ENCODE results near the gene KRTAP23-1.

KRTAP23-1 gene, protein sequence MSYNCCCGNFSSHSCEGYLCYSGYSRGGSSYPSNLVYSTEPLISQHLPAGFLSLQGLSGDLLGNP

DNA sequence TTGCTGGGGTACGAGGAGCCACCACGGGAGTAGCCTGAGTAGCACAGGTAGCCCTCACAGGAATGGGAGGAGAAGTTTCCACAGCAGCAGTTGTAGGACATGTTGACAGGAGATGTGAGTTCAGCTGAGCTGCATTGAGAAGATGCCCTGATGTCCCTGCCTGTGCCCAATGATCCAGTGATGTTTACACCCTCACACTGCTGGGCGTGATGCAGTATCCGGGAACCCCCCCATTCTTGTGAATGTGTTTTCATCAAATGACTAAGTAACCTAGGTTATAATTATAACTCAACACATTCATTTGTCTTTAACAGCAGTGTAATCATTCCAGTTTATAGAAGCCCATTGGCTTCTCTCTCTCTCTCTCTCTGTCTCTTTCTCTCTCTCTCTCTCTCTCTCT, at the start of gene KRTAP23-1:
Gene KRTAP23-1 (minus strand): TSS at position 101 of the 400 bp plus-strand sequence. CDS start 0 bp downstream, at position 101.
- no peak for DNase-seq

DNA sequence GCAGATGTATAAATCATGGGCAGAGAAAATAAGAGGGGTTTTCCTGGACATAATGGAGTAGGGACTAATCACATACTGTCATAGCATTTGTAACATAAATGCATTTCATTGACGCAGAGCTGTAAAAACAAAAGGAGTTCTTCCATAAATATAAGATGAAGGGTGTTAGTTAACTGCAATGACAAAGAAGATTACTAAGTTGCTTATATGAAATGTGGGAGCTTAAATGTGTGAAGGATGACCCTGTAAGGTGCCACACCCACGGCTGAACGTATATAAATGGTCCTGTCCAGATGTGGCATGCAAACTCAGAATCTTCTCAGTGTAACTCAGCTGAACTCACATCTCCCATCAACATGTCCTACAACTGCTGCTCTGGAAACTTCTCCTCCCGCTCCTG, 47.3 kb upstream of the KRTAP23-1 start, which contains the start of gene KRTAP13-1:
Gene KRTAP13-1 (plus strand): TSS at position 301 of the 400 bp plus-strand sequence. CDS start 56 bp downstream, at position 357.
- DNase-seq = no peak

DNA sequence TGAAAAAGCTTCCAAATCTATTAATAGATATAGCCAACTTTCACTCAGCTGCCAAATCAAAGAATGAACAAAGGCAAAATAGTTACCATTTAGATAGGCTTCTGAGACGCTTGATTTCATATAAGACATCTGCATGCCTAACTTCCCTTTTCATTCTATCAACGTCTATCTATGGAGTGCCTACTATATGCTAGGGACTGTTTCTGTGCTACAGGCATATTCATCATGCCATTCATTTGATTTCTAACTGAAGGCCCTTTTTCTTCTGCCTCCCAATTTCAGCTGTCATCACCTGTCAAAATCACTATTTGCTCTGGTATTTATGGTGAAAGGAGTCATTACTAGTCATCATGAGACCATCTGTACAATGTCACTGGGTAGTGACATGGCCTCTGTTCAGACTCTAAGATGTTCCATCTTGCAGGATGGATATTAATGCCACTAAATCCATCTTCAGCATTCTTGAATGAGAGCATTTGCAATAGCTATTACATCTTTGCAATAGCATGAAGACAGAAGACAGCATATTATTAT, 43.2 kb upstream of the KRTAP23-1 start:
- no peak for DNase-seq

DNA sequence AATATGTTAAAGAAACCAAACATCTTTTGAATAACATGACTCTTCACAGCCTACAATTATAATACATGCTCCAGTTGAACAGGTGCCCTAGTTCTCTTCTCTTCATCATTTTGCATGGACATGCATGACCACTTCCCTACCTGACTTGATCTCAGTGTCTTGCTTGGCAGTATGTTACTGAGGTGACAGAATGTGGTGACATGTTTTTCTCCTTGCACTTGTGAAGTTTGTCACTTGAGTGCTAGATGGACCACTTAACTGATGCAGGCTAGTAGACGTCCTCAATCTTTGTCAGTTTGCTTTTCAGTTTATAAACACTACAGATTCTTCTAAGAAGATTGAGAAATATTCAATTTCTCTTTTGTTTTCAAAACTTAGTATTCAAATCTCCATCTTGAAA, 33.8 kb upstream of the KRTAP23-1 start:
- no peak for DNase-seq

DNA sequence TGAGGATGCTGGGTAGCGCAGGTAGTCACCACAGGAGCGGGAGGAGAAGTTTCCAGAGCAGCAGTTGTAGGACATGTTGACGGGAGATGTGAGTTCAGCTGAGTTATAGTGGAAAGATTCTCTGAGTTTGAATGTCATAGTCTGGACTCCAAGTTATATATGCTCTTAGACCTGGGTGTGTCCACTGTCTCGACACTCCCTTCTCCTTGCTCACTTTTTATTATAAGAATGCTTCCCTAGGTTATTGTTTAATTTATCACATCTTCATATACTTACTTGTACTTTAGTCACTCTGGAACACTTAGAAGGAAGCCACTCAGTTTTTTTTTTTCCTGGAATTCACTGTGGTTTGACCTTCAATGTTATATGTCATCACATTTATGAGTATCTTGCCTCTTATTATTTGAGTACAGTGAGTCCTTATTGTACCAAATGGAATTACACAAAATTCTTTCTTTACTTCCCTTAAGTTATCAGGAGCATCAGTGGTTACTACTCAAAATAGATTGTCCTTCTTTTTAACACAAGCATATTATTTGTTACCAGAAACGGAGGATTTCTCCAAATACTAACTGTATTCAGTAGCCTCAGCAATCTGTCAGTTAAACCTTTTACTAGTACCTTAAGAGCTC, 23.8 kb upstream of the KRTAP23-1 start, which contains the start of gene KRTAP13-2:
Gene KRTAP13-2 (minus strand): TSS at position 133 of the 632 bp plus-strand sequence. CDS start 58 bp downstream, at position 75.
- DNase-seq = no peak

DNA sequence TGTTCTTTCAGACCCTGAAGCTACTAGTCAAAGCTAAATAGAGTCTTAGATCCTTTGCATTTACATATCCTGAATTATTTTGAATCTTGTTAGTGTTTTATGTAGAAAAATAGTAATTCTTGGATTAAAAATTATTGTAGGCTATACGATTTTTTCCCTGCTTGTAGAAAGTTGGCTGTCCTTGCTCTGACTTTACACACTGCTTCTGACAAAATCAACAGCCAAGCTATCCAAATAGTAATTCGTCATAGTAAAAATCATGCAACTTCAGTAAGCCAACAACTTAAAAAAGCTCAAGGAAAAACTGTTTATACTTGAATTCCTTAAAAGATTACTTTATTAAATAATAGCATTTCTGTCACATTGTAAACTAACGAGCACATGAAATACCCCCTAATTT, 7.5 kb upstream of the KRTAP23-1 start:
- DNase-seq = no peak

DNA sequence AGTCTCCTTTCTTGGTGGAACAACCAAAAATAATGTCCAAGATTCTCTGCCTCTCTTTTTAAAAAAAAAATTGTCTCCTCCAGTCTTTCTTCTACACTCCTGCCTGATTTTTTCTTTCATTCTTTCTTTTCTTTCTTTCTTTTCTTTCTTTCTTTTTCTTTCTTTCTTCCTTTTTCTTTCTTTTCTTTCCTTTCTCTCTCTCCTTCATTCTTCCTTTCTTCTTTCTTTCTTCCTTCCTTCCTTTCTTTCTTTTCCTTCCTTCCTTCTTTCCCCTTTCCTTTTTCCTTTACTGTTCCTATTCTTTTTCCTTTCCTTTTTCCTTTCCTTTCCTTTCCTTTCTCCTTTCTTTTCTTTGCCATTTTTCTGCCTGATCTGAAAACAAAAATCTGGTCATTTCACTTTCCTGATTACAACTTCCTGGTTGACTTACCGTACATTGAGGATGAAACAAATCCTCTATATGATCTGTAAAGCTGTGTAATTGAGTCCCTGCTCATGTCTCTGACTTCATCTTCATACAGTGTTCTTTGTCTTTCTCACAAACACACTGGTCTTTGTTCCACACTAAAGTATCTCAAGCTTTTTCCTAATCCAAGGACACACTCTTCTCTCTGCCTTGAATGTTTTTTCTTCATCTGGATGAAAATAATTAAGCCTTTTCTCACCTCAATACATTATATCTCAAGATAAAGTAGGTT, 6.1 kb upstream of the KRTAP23-1 start:
- no peak for DNase-seq

DNA sequence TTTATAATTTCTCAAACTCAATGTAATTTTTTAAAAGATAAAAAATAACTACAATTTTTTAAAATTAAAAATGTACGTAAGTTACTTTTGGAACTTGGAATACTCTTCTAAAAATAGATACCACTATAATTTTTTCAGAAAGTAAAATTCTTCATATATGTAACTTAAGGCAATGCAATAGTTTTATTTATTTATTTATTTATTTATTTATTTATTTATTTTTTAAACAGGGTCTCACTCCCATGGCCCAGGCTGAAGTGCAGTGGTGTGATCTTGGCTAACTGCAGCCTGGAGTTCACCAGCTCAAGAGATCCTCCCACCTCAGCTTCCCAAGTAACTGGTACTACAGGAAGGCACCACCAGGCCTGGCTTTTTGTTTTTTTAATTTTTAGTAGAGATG, 3.1 kb upstream of the KRTAP23-1 start:
- DNase-seq = no peak

DNA sequence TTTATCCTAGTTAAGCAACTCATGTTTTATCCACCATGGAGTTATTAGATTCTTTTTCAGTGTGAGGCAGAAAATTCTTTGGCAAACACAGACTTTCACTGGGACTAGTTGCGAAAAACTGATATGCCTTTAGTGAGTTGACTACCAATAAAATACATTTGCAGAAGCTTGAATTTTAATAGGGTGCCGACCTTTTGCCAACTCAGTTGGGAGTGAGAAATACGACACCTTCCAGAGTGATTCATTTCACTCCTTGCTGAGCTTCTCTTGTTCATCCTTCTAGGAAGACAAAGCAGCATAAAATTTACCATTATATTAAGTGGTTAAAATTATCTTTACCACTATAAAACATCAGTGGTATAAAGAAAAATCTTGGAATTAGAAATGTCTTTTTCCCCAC, 1.2 kb upstream of the KRTAP23-1 start:
- no peak for DNase-seq

DNA sequence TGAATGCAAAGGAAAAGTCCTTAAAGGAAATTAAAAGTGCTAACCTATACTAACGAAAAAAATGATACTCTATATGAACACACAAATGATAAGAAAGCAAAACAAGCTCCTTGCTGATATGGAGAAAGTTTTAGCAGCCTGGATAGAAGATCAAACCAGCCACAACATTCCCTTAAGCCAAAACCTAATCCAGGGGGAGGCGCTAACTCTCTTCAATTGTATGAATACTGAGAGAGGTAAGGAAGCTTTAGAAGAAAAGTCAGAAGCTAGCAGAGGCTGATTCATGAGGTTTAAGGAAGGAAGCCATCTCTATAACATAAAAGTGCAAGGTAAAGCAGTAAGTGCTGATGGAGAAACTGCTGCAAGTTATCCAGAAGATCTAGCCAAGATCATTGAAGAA, 3.4 kb downstream of the KRTAP23-1 start:
- DNase-seq = no peak

DNA sequence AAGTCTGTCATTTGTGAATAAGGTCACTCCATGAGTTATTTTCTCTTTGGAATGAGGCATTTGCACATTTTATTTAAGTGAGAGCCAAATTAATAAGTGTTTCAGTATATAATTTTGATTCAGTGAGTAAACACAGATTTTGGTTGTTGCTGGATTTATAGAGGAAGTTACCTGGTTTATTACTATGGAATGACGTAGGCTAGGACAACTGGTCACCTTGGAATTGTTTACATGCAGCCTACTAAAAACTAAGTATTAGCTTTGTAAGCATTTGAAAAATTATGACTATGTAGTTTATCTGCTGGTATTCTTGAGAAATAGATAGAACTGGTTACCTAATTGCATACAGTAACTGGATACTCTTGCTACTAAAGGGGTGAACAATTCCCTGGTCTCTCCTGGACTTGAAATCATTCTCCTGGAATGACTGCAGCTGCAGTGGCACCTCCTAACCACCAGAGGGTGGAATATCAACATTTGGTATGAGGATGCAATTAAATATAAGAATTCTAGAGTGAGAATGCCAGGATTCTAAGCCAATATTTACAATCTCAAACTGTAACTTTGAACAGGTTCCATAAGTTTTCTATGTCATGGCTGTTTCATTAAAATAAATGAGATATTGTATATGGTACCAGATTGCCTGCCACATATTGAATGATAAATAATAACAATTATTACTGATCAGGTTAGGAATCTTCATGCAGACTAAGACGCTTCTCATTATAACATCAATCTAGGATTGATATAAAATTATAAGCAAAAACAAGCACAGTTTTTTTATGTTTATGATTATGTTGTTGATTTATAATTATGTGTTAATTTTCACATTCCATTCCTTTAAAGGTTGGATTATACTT, 7.5 kb downstream of the KRTAP23-1 start:
- DNase-seq = no peak

DNA sequence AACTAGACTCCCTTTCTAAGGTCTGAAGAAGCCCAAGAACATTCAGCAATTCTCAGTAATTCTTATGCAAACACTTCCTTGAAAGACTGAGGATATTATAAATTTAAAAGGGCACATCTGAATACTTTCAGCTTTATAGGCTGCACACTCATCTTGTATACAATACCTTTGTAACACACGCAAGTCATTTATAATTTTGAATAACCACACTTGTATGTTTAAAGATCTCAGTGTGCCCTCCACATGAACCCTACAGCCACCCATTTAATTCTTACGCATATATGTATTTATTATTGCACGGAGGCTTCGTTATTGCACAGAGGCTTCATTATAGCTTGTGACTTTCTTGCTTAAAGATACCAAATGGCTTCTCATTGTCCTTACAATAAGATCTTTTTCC, 9.7 kb downstream of the KRTAP23-1 start:
- DNase-seq = no peak

DNA sequence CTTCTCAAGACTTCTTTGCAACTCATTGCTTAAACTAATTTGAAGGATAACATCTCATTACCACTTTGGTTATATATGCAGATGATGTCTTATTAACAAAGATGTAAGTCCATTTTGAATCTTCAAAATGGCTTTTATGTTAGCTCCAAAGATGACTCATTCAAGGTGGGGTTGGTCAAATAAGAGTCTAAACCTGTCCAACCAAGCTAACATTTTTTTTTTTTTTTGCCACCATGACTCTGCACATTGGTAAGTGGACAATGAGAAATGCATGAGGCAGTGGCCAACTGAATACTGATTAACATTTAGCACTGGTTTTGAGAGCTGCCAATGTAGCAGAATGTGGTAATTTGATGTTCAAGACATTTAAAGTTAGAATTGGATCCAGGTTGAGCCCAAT, 10.6 kb downstream of the KRTAP23-1 start:
- no peak for DNase-seq

DNA sequence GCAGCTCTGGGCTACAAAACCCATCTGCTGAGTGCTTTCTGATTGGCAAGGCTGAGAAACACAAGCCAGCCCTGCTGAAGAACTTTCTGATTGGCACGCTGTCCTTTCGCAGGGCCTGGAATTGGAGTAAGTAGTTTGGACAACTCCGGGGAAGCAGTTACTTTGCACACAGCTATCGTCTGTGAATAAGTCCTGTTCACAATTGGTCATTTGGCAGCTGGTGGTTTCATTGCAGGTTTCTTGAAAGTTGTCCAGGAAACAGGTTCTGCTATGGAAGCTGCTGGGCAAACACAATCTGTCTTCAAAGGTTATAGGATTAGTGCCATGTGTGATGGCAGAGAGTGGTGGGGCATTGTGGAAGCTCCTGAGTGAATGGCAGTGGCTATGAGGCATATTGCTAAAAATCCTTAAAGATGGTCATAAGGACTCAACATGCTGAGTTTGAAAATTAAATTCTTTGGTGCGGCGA, 11.1 kb downstream of the KRTAP23-1 start, which contains the start of gene KRTAP27-1:
Gene KRTAP27-1 (minus strand): TSS at position 419 of the 469 bp plus-strand sequence. CDS start 26 bp downstream, at position 393.
- DNase-seq = no peak

DNA sequence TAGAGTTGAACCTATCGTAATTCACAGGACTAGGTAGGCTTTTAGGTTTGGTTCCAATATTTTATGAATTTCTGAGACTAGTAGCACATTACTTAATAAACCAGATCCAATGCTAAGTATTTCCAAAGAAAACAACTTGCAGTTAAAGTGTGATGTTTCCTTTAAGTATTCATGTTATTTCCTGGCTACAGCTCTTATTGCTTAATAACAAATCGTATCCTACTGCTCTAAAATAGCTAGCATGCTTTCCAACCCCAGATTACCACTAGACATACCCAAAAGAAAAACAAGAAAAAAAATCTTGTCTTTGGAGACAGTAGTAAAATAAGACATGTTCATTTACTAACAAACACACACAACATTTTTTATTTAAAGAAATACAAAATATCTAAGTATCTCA, 11.8 kb downstream of the KRTAP23-1 start:
- DNase-seq = no peak

DNA sequence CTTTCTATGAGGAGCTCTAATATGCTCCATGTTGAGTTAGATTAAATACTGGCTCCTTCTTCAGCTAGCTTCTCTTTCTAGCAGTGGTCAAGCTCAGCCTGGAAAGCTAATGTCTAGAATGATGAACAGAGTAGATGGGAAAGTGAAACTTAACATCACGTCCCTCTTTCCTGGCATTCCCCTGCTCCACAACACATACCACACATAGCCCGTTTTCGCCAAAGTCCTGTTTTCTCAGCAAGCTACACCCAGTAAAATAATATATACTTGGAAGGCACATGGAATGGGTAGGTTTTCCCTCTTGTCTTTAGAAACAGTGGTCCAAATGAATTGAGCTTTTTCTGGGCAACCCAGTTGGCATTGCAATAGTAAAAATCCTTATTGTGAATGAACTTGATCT, 14.7 kb downstream of the KRTAP23-1 start:
- no peak for DNase-seq

DNA sequence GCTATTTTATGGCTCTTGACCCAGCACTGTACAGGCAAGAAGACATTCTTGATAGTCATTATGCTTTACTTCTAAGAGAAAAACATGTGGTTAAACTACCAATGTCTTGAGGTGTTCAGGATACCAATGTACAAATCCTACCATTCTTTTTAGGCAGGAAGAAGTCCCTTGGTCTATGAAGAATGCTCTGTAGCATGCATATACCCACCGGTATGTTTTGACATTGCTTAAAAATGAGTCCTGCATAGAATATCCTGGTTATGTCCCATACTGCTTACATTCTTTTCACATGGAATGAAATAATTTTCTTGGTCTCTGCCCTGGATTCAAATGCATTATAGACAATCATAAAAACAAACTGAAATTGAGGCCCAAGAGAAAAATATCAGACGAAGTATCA, 15.7 kb downstream of the KRTAP23-1 start:
- no peak for DNase-seq

DNA sequence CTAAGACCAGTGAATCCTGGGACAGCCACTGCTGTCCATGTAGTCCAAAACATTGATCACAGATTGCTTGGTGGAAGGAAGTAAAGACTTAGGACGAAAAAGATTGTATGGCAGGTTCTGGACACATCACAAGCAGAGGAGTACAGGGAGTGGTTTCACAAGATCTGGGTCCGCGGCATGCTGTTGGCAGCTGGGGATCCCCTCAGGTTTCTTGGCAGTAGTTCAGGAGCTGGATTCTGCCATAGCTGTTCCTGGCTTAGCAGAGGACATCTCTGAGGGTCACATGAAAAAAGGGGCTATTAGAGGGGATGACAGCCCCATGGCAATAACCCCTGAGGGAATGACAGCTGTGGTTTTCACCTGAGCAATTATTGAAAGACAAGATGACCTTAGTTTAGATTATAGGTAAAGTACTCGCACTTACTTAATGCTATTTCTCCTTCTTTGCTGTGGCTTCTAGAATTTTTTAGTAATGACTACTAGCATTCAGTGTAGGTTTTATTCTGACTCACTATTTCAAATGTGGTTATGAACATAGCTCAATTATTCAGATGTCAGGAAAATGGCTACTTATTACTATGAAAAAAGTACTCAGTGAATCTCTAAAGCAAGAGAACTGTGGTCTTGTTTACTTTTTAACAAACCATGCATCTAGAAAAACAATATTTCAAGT, 19.1 kb downstream of the KRTAP23-1 start:
- DNase-seq = no peak

DNA sequence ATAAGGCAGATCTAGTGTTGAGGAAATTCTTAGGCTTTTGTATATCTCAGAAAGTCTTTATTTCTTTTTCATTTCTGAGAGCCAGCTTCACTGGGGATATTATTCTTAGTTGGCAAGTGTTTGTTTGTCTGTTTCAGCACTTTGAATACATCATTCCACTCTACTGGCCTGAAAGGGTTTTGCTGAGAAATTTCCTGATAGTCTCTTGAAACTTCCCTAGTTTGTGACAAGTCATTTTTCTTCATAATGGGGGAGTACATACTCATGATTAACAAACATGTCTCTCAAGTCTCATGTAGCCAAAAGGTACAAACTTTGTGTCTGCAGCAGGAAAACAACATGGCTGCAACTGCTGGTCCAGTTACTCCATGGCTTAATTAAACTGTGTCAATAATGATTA, 22.0 kb downstream of the KRTAP23-1 start:
- no peak for DNase-seq

DNA sequence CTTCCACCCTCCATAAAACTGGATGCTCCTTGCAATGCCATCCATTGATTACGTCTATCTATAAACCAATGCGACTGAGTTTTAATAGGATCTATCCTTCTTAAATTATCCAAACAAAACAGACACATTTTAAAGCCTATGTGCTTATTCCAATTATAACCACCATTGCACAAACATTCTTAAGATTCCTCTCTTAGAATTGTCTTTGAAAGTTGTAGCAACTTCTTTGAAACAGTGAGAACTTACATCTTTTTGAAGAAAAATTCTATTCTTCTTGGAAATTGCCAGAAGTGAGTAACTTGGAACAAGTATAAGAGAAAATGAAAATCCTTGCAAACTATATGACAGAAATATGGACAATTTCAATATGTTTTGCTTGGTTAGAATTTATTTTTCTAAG, 28.2 kb downstream of the KRTAP23-1 start, which contains the start of gene KRTAP26-1:
Gene KRTAP26-1 (minus strand): TSS at position 101 of the 400 bp plus-strand sequence. CDS start 280 bp downstream, outside the sequence.
- no peak for DNase-seq

DNA sequence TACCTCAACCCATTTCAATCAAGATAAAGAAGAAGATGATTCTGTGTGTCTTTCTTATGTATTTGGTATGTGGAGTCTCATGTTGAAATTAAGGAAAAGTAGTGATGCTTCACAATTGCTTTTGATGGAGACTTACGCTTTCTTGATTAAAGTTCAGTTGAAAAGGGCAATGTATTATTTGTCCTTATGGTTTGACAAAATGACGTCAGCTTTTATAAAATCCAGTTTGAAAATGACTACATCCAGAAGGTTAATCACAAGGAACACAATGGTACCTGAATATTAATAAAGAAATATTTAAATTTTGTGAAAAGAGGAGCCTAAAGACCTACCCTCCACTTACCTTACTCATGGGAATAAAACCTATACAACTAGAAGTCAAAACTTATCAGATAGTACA, 32.7 kb downstream of the KRTAP23-1 start:
- DNase-seq = no peak

DNA sequence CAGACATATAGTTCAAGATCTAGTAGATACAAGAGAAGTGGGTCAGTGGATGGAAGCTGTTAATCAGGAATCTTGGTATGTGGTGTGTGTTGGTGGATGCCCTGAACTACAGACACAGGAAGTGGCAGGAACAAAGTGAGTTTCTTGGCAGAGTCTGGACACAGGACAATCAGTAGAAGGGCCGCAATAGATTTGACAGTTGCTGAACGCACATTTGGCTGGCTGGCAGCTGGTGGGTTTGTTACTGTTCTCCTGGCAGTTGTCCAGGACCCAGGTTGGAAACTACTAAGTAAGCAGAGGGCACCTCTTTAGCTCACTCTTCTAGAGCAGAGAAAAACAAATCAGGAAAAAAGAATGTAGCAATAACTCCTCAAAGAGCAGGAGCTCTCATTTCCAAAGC, 41.5 kb downstream of the KRTAP23-1 start:
- DNase-seq = no peak

Measured in NCI-H1048 (cell line).